HEK293 (cell line): ENCODE results near the gene BCL7A.

Experiments
- CTCF ChIA-PET: fragments of 350-600 bp; formaldehyde crosslinking; extraction: SDS; loops from one replicate; lab custom pipeline; 2021; ENCODE audit warnings: antibody characterized with exemption; lab: Yijun Ruan, JAX
- POLR2A ChIA-PET: fragments of 300-600 bp; formaldehyde crosslinking; extraction: SDS; loops from one replicate; lab custom pipeline; 2020; ENCODE audit warnings: antibody characterized with exemption, inconsistent platforms; lab: Yijun Ruan, JAX
- H3K27ac ChIP-seq: fragments of 200-500 bp; sonication (Bioruptor generic); 2 replicates; pipeline ENCODE4 v1.5.1; 2014; ENCODE audit warnings: low read depth, low read length, control low read depth, inconsistent platforms; ENCODE audit errors: extremely low read depth
- H3K36me3 ChIP-seq, 2 experiments: fragments of 200-500 bp in 1 of 2; sonication (Bioruptor generic) in 1 of 2; 1 replicate in 1 of 2; 2 replicates in 1 of 2; pipeline ENCODE4 v1.5.1; 2014 to 2017; ENCODE audit warnings: inconsistent platforms in 2 of 2, low read length in 2 of 2; ENCODE audit not compliant: control insufficient read depth in 2 of 2, insufficient read depth in 1 of 2
- H3K4me1 ChIP-seq: fragments of 200-500 bp; sonication (Bioruptor generic); 2 replicates; pipeline ENCODE4 v1.5.1; 2014; ENCODE audit warnings: mild to moderate bottlenecking, low read length, inconsistent platforms; ENCODE audit not compliant: control insufficient read depth, insufficient read depth
- H3K4me3 ChIP-seq: 2 replicates; pipeline ENCODE4 v1.5.1; 2011; ENCODE audit warnings: low read depth, mild to moderate bottlenecking, control low read depth, low read length, moderate library complexity
- H3K9me3 ChIP-seq: fragments of 200-500 bp; sonication (Bioruptor generic); 2 replicates; pipeline ENCODE4 v1.5.1; 2014; ENCODE audit warnings: low read depth, low read length, inconsistent platforms; ENCODE audit not compliant: control insufficient read depth, insufficient read depth
- FEZF1 ChIP-seq: fragments of 450-650 bp; formaldehyde crosslinking; IDR thresholded peaks from 2 replicates; pipeline ENCODE4 v1.5.1; 2016; ENCODE audit warnings: missing biosample characterization, missing genetic modification characterization
- HOXC10 ChIP-seq: sonication (generic); formaldehyde crosslinking; IDR thresholded peaks from 2 replicates; pipeline ENCODE4 v1.8.1; 2023; ENCODE audit warnings: mild to moderate bottlenecking, missing genetic modification reagents
- ZIC2 ChIP-seq: fragments of 450-650 bp; formaldehyde crosslinking; IDR thresholded peaks from 2 replicates; pipeline ENCODE4 v1.5.1; 2016; ENCODE audit warnings: missing biosample characterization, missing genetic modification characterization
- ZNF324 ChIP-seq: fragments of 450-650 bp; formaldehyde crosslinking; IDR thresholded peaks from 2 replicates; pipeline ENCODE4 v1.5.1; 2016; ENCODE audit warnings: missing biosample characterization, missing genetic modification characterization
- ZNF596 ChIP-seq: fragments of 450-650 bp; IDR thresholded peaks from 2 replicates; pipeline ENCODE4 v1.5.0; 2018; ENCODE audit warnings: missing biosample characterization, mild to moderate bottlenecking, missing genetic modification characterization, moderate library complexity
- ZNF670 ChIP-seq: fragments of 450-650 bp; formaldehyde crosslinking; IDR thresholded peaks from 2 replicates; pipeline ENCODE4 v1.5.1; 2016; ENCODE audit warnings: missing biosample characterization, missing genetic modification characterization, low read depth
- ZNF830 ChIP-seq: fragments of 450-650 bp; IDR thresholded peaks from 2 replicates; pipeline ENCODE4 v1.5.0; 2018; ENCODE audit warnings: missing biosample characterization, missing genetic modification characterization, low read depth, mild to moderate bottlenecking, moderate library complexity
- TF ChIP-seq, protein P1 (sequence below): fragments of 450-650 bp; formaldehyde crosslinking; IDR thresholded peaks from 2 replicates; pipeline ENCODE4 v1.5.1; 2016; ENCODE audit warnings: missing biosample characterization, missing genetic modification characterization
- TF ChIP-seq, protein P2 (sequence below): IDR thresholded peaks from 2 replicates; pipeline ENCODE4 v1.6.1; 2011; ENCODE audit warnings: mild to moderate bottlenecking, low read depth, low read length, borderline replicate concordance
- TF ChIP-seq, protein P3 (sequence below): fragments of 450-650 bp; formaldehyde crosslinking; IDR thresholded peaks from 2 replicates; pipeline ENCODE4 v1.5.1; 2016; ENCODE audit warnings: missing biosample characterization, missing genetic modification characterization

The BCL7A gene

DNA sequence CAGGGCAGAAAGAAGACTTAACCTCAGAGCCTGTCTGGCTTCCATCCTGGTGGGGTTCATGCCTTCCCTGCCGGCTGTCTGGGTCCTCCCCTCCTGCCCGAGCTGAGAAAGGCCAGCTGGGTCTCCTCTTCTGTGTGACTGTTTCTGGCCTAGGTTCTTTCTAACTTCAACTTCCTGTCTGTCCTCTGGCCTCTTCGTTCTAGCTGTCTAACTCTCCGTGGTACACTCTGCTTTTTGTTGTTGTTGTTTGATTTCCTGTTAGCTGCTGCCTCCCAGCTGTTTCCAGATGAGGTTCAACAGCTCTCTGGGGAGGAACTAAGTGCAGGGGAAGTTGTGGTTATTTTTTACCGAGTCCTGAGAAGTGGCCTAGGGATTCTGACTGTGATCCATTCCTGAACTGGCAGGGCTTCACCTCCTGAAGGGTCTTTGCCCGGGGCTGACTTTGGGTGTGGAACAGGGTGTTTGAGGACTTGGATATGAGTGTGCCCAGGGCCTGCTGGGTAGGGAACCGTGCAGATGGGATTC lies 60.1 kb downstream of the BCL7A start:
- no peak overlapping the region for H3K27ac ChIP-seq
- no peaks in the 10 kb centered on the region for H3K9me3 ChIP-seq
- CTCF ChIA-PET: interaction anchor here (0.6 to 2.5 kb wide), 7 partner anchors 10 to 247 kb away, joined by 3 to 16 read pairs (median 3); no protein-coding TSS in a partner anchor
- H3K36me3 ChIP-seq: peaks cover 0 to 28% of the 10 kb centered on the region in 2 experiments; a peak in 2 of 3 replicates
- POLR2A ChIA-PET: no interaction called here
- TF ChIP-seq ZNF670 (tag by site-specific recombination): no peak
- peak; percentile 58 for TF ChIP-seq FEZF1 (tag by site-specific recombination)
- TF ChIP-seq, protein P1, sequence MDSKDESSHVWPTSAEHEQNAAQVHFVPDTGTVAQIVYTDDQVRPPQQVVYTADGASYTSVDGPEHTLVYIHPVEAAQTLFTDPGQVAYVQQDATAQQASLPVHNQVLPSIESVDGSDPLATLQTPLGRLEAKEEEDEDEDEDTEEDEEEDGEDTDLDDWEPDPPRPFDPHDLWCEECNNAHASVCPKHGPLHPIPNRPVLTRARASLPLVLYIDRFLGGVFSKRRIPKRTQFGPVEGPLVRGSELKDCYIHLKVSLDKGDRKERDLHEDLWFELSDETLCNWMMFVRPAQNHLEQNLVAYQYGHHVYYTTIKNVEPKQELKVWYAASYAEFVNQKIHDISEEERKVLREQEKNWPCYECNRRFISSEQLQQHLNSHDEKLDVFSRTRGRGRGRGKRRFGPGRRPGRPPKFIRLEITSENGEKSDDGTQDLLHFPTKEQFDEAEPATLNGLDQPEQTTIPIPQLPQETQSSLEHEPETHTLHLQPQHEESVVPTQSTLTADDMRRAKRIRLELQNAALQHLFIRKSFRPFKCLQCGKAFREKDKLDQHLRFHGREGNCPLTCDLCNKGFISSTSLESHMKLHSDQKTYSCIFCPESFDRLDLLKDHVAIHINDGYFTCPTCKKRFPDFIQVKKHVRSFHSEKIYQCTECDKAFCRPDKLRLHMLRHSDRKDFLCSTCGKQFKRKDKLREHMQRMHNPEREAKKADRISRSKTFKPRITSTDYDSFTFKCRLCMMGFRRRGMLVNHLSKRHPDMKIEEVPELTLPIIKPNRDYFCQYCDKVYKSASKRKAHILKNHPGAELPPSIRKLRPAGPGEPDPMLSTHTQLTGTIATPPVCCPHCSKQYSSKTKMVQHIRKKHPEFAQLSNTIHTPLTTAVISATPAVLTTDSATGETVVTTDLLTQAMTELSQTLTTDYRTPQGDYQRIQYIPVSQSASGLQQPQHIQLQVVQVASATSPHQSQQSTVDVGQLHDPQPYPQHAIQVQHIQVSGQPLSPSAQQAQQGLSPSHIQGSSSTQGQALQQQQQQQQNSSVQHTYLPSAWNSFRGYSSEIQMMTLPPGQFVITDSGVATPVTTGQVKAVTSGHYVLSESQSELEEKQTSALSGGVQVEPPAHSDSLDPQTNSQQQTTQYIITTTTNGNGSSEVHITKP (tag by site-specific recombination): 0 out of 2 replicates have a peak, but pooled peaks have one; percentile 10
- TF ChIP-seq ZIC2 (tag by site-specific recombination): peak; percentile 73
- no peak for TF ChIP-seq ZNF324 (tag by site-specific recombination)
- H3K4me1 ChIP-seq: peaks cover 16% of the 10 kb centered on the region
- no peak overlapping the region for H3K4me3 ChIP-seq

DNA sequence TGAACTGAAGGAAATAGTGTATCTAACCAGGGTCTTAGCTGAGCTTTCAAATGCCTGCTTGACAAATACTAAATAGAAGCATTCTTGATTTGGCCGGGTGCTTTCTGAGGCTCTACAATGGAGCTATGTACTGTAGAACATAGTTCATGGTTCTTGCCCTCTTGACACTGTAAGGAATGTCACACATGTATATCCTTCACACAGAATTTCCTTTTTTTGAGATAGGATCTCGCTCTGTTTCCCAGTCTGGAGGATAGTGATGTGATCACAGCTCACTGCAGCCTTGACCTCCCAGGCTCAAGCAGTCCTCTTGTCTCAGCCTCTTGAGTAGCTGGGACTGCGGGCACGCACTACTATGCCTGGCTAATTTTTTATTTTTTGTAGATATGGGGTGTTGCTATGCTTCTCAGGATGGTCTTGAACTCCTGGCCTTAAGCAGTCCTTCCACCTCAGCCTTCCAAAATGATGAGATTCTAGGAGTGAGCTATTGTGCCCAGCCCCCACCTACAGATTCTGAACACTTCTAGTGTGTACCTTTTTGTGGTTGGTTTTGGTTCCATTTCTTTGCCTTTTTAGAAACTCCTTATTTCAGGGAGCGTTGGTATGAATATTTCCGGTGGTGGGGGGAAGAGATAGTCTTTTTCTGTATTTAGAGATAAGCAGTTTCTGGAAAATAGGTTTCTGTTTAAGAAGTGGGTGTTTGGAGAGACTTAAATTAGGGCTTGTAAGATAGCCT lies 61.1 kb downstream of the BCL7A start:
- ChIA-PET POLR2A (no interaction called here), CTCF (interaction anchor here (0.8 to 1.8 kb wide), 6 partner anchors 8 to 108 kb away, joined by 3 to 7 read pairs (median 3); no protein-coding TSS in a partner anchor)
- H3K4me1 ChIP-seq: peaks cover 16% of the 10 kb centered on the region
- TF ChIP-seq, protein P2, sequence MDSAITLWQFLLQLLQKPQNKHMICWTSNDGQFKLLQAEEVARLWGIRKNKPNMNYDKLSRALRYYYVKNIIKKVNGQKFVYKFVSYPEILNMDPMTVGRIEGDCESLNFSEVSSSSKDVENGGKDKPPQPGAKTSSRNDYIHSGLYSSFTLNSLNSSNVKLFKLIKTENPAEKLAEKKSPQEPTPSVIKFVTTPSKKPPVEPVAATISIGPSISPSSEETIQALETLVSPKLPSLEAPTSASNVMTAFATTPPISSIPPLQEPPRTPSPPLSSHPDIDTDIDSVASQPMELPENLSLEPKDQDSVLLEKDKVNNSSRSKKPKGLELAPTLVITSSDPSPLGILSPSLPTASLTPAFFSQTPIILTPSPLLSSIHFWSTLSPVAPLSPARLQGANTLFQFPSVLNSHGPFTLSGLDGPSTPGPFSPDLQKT: no peak
- TF ChIP-seq HOXC10 (CRISPR knock-in tag): no peak
- TF ChIP-seq, protein P3, sequence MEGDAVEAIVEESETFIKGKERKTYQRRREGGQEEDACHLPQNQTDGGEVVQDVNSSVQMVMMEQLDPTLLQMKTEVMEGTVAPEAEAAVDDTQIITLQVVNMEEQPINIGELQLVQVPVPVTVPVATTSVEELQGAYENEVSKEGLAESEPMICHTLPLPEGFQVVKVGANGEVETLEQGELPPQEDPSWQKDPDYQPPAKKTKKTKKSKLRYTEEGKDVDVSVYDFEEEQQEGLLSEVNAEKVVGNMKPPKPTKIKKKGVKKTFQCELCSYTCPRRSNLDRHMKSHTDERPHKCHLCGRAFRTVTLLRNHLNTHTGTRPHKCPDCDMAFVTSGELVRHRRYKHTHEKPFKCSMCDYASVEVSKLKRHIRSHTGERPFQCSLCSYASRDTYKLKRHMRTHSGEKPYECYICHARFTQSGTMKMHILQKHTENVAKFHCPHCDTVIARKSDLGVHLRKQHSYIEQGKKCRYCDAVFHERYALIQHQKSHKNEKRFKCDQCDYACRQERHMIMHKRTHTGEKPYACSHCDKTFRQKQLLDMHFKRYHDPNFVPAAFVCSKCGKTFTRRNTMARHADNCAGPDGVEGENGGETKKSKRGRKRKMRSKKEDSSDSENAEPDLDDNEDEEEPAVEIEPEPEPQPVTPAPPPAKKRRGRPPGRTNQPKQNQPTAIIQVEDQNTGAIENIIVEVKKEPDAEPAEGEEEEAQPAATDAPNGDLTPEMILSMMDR: no peak
- no peak for TF ChIP-seq ZNF596
- no peak overlapping the region for H3K27ac ChIP-seq
- peaks cover 0 to 33% of the 10 kb centered on the region in 2 experiments; a peak in 2 of 3 replicates for H3K36me3 ChIP-seq
- no peak overlapping the region for H3K4me3 ChIP-seq
- no peaks in the 10 kb centered on the region for H3K9me3 ChIP-seq

DNA sequence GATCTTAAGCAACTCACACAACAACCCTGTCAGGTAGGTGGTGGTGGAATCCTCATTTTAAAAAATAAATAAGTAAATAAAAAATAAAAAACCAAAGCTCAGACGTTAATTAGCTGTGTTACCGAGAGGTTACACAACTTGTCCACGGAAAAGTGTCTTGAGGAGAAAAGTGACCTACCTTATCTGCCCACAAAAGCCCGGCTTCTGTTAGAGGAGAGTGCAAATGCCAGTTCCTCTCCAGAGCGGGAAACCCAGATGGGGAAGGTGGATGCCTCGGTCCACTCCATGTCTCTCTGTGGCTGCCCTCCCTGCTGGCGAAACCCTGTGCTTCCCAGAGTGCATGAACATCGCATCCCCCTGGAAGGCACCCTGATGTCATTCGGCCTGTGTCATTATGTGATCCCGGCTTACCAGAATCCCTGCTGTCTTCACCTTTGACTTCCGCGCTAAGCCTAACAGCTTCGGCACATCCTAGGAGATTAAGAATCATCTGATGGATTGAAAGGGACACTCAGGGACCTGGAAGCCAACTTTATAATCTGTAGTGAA lies 63.2 kb downstream of the BCL7A start:
- Histone ChIP-seq H3K36me3 (peaks cover 0 to 45% of the 10 kb centered on the region in 2 experiments; a peak in 2 of 3 replicates), H3K27ac (no peak overlapping the region), H3K4me1 (peaks cover 15% of the 10 kb centered on the region), H3K9me3 (no peaks in the 10 kb centered on the region), H3K4me3 (no peak overlapping the region)
- CTCF ChIA-PET: no interaction called here
- TF ChIP-seq ZNF830 (tag by site-specific recombination) (no peak), ZIC2 (tag by site-specific recombination) (peak; percentile 48; the same call in 1 of the 2 replicates)
- POLR2A ChIA-PET: no interaction called here
